Smooth muscle cell (in vitro differentiated cells): ENCODE data around the gene INO80D. TPM values are rescaled to one million over a fixed set of nuclear protein-coding genes. Genes with fewer than 3 reads are reported as not detected.
"Not testable (repeated sequence)": the region's sequence is repeated elsewhere in the genome, so short reads cannot be mapped to it uniquely, and the experiment has no call there.

Experiments
- DNase-seq: peaks from one replicate; lab custom pipeline; 2025; ENCODE audit not compliant: unreplicated experiment; lab: John Stamatoyannopoulos, UW
- H2AFZ ChIP-seq: fragments of 200-600 bp; sonication (generic); 2 replicates; pipeline ENCODE4 v1.6.0; 2016; ENCODE audit warnings: antibody characterized with exemption, low read depth, mild to moderate bottlenecking
- H3F3A ChIP-seq: fragments of 200-600 bp; sonication (generic); 2 replicates; pipeline ENCODE4 v1.6.0; 2017; ENCODE audit warnings: antibody characterized with exemption, low read depth
- H3K27ac ChIP-seq: fragments of 200-600 bp; sonication (generic); 2 replicates; pipeline ENCODE4 v1.5.1; 2016; ENCODE audit warnings: low read depth, mild to moderate bottlenecking
- H3K27me3 ChIP-seq: fragments of 200-600 bp; sonication (generic); 2 replicates; pipeline ENCODE4 v1.6.1; 2016; ENCODE audit warnings: low read depth, mild to moderate bottlenecking
- H3K36me3 ChIP-seq: fragments of 200-600 bp; sonication (generic); 2 replicates; pipeline ENCODE4 v1.5.1; 2016; ENCODE audit warnings: low read depth
- H3K4me1 ChIP-seq: fragments of 200-600 bp; sonication (generic); 2 replicates; pipeline ENCODE4 v1.5.1; 2016; ENCODE audit warnings: low read depth
- H3K4me2 ChIP-seq: fragments of 200-600 bp; sonication (generic); 2 replicates; pipeline ENCODE4 v1.6.0; 2016; ENCODE audit warnings: mild to moderate bottlenecking
- H3K4me3 ChIP-seq: fragments of 200-600 bp; sonication (generic); 2 replicates; pipeline ENCODE4 v1.5.1; 2016; ENCODE audit warnings: mild to moderate bottlenecking
- H3K79me2 ChIP-seq: fragments of 200-600 bp; sonication (generic); 2 replicates; pipeline ENCODE4 v1.6.0; 2016; ENCODE audit warnings: low read depth, mild to moderate bottlenecking
- H3K9ac ChIP-seq: fragments of 200-600 bp; sonication (generic); 2 replicates; pipeline ENCODE4 v1.6.0; 2016; ENCODE audit warnings: low read depth
- H3K9me3 ChIP-seq: fragments of 200-600 bp; sonication (generic); replicated peaks from 2 replicates; pipeline ENCODE4 v1.5.1; 2016; ENCODE audit warnings: low read depth
- H4K20me1 ChIP-seq: fragments of 200-600 bp; sonication (generic); 2 replicates; pipeline ENCODE4 v1.6.0; 2016; ENCODE audit warnings: low read depth
- CTCF ChIP-seq: fragments of 200-600 bp; sonication (generic); IDR thresholded peaks from 2 replicates; pipeline ENCODE4 v1.5.1; 2017; ENCODE audit warnings: borderline replicate concordance, mild to moderate bottlenecking, antibody characterized with exemption; ENCODE audit not compliant: insufficient read depth, poor library complexity, severe bottlenecking
- WGBS: methylation state at CpG from one replicate; pipeline ENCODE4 v1.1.7; 2016; ENCODE audit warnings: low lambda C conversion rate; 5-methylcytosine and 5-hydroxymethylcytosine counted together
- polyA plus RNA-seq: library from polyadenylated mRNA; unstranded; fragments of >200 nt; fragmentation: Nextera tagmentation; extraction: Ambion mirVana; gene quantifications from 2 replicates; pipeline ENCODE4 v1.2.1, GENCODE V29; 2016
- total RNA-seq: library from RNA; depleted of rRNA; stranded (reverse); fragments of >200 nt; gene quantifications from 2 replicates; pipeline ENCODE4 v1.2.3, GENCODE V29; 2014

The INO80D gene, protein sequence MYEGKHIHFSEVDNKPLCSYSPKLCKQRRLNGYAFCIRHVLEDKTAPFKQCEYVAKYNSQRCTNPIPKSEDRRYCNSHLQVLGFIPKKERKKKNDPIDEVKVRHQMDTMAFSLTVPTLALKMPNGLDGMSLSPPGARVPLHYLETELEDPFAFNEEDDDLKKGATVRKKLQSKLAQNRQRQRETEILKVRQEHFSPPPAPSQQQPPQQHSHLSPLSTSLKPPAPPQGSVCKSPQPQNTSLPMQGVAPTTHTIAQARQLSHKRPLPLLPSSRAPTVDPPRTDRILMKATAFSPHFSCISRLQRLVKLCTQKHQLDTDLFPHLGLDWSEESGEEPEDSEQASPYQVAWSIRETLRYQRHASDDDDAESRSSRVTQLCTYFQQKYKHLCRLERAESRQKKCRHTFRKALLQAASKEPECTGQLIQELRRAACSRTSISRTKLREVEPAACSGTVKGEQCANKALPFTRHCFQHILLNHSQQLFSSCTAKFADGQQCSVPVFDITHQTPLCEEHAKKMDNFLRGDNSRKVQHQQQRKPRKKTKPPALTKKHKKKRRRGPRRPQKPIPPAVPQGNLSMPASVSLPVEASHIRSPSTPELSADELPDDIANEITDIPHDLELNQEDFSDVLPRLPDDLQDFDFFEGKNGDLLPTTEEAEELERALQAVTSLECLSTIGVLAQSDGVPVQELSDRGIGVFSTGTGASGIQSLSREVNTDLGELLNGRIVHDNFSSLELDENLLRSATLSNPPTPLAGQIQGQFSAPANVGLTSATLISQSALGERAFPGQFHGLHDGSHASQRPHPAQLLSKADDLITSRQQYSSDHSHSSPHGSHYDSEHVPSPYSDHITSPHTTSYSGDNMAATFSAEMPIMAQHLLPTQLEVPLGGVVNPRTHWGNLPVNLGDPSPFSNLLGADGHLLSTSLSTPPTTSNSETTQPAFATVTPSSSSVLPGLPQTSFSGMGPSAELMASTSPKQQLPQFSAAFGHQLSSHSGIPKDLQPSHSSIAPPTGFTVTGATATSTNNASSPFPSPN
- total RNA-seq = 7.1 and 9.1 TPM in 2 replicates
- 1.4 and 4.6 TPM in 2 replicates for polyA plus RNA-seq

- Histone ChIP-seq H3K79me2 (peaks cover 63% of the 10 kb centered on the region), H3K9ac (peak within 1 kb of the TSS; percentile 99), H3K9me3 (no peaks in the 10 kb centered on the region), H3K36me3 (no peaks in the 10 kb centered on the region), H3K27ac (peak within 1 kb of the TSS; percentile 95), H4K20me1 (peaks cover 13% of the 10 kb centered on the region), H3K4me3 (peak within 1 kb of the TSS; percentile 76), H3K4me1 (peaks cover 29% of the 10 kb centered on the region), H3K4me2 (peak within 1 kb of the TSS; percentile 100), H2AFZ (peak within 1 kb of the TSS; percentile 96), H3K27me3 (no peaks in the 10 kb centered on the region), H3F3A (peaks cover 7% of the 10 kb centered on the region)
- TF ChIP-seq CTCF = peak; percentile 21
- WGBS = under 1% methylated on average over 27 of the region's 39 CpGs
- peak; percentile 70 for DNase-seq
Observed at GRCh38 chr2:206085742-206086445, at the start of gene INO80D. TSS of gene INO80D (minus strand) at chr2:206086174. CDS start at chr2:206063016, 23,158 bp downstream.

GRCh38 chr2:206127656-206128055 is 41.7 kb upstream of the INO80D start:
- no peaks in the 10 kb centered on the region for H4K20me1 ChIP-seq
- DNase-seq = no peak
- no peak overlapping the region for H3K9ac ChIP-seq
- H3K4me2 ChIP-seq = no peak overlapping the region
- H3K4me3 ChIP-seq = no peak overlapping the region
- no peak for TF ChIP-seq CTCF
- H3F3A ChIP-seq = no peaks in the 10 kb centered on the region
- no peak overlapping the region for H2AFZ ChIP-seq
- peaks cover 45% of the 10 kb centered on the region for H3K36me3 ChIP-seq
- H3K27ac ChIP-seq = no peak overlapping the region
- H3K27me3 ChIP-seq = no peaks in the 10 kb centered on the region
- no peaks in the 10 kb centered on the region for H3K4me1 ChIP-seq
- H3K79me2 ChIP-seq = no peaks in the 10 kb centered on the region
- H3K9me3 ChIP-seq = no peaks in the 10 kb centered on the region

GRCh38 chr2:206125901-206126300 is 39.9 kb upstream of the INO80D start:
- Histone ChIP-seq H3K27me3 (no peaks in the 10 kb centered on the region), H3K27ac (peak overlapping the region; percentile 46), H3K4me2 (no peak overlapping the region), H3K4me1 (no peaks in the 10 kb centered on the region), H3F3A (no peaks in the 10 kb centered on the region), H3K9me3 (no peaks in the 10 kb centered on the region), H3K9ac (no peak overlapping the region), H3K36me3 (peaks cover 50% of the 10 kb centered on the region), H4K20me1 (no peaks in the 10 kb centered on the region), H3K79me2 (no peaks in the 10 kb centered on the region), H3K4me3 (no peak overlapping the region), H2AFZ (no peak overlapping the region)
- TF ChIP-seq CTCF = no peak
- no peak for DNase-seq

DNA sequence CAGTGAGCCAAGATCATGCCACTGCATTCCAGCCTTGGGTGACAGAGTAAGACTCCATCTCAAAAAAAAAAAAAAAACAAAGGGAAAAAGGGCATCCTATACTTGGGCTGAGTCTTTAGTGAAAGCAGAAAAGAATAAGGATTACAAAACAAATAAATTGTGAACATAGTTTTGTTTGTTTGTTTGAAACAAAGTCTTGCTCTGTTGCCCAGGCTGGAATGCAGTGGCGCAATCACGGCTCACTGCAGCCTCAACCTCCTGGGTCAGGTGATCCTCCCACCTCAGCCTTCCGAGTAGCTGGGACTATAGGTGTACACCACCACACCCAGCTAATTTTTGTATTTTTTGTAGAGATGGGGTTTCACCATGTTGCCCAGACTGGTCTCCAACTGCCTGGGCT is 36.6 kb upstream of the INO80D start:
- not testable (repeated sequence) for H3F3A ChIP-seq, H3K4me3 ChIP-seq, H3K79me2 ChIP-seq

More for the DNA sequence above, 36.6 kb upstream of the INO80D start:
- not testable (repeated sequence) for H3K9me3 ChIP-seq, H3K27me3 ChIP-seq, H3K27ac ChIP-seq, H3K4me1 ChIP-seq, H3K4me2 ChIP-seq, DNase-seq, H3K9ac ChIP-seq, H2AFZ ChIP-seq, H4K20me1 ChIP-seq
- peaks cover 36% of the 10 kb centered on the region for H3K36me3 ChIP-seq
- WGBS = 100% methylated on average over 3 of the region's 3 CpGs
